HL-60 (cell line): ENCODE data around the gene TIGD3.

ENCODE experiments used
- DNase-seq, 2 experiments: peaks; one replicate each; pipeline ENCODE4 v3.0.0-alpha.2; 2010 to 2020; ENCODE audit warnings: low read depth in 1 of 2, low spot score in 1 of 2
- H3K27ac ChIP-seq: fragments of 250-450 bp; sonication (Bioruptor Pico); replicated peaks from 2 replicates; pipeline ENCODE4 v1.5.1; 2020; ENCODE audit warnings: mild to moderate bottlenecking, moderate library complexity
- H3K27me3 ChIP-seq: fragments of 250-450 bp; sonication (Bioruptor Pico); 2 replicates; pipeline ENCODE4 v1.5.1; 2021; ENCODE audit warnings: mild to moderate bottlenecking, moderate library complexity; ENCODE audit not compliant: insufficient read depth, poor library complexity, severe bottlenecking
- H3K4me3 ChIP-seq: replicated peaks from 2 replicates; pipeline ENCODE4 v1.5.1; 2011; ENCODE audit warnings: mild to moderate bottlenecking, control low read depth, low read length; ENCODE audit not compliant: insufficient read depth
- CTCF ChIP-seq: IDR thresholded peaks from one replicate; pipeline ENCODE4 v1.5.1; 2011; ENCODE audit warnings: low read length, control low read depth, inconsistent platforms; ENCODE audit not compliant: insufficient read depth
- GABPA ChIP-seq: IDR thresholded peaks from 2 replicates; pipeline ENCODE4 v1.6.1; 2012; ENCODE audit warnings: low read depth
- POLR2AphosphoS5 ChIP-seq: IDR thresholded peaks from 2 replicates; pipeline ENCODE4 v1.6.1; 2012; ENCODE audit warnings: low read depth
- REST ChIP-seq: IDR thresholded peaks from 2 replicates; pipeline ENCODE4 v1.6.1; 2012; ENCODE audit warnings: low read depth; ENCODE audit not compliant: insufficient replicate concordance
- SPI1 ChIP-seq: IDR thresholded peaks from 2 replicates; pipeline ENCODE4 v1.6.1; 2012; ENCODE audit warnings: low read depth, mild to moderate bottlenecking, borderline replicate concordance

Gene TIGD3

GRCh38 chr11:65398362-65398910 is 43.9 kb downstream of the TIGD3 start:
- H3K4me3 ChIP-seq: no peak overlapping the region
- no peak overlapping the region for H3K27ac ChIP-seq
- TF ChIP-seq GABPA (no peak), REST (no peak), POLR2AphosphoS5 (no peak), CTCF (no peak), SPI1 (no peak)
- H3K27me3 ChIP-seq: no peaks in the 10 kb centered on the region
- no peak for DNase-seq

GRCh38 chr11:65399249-65399648 is 44.7 kb downstream of the TIGD3 start:
- no peaks in the 10 kb centered on the region for H3K27me3 ChIP-seq
- no peak for DNase-seq
- no peak overlapping the region for H3K4me3 ChIP-seq
- TF ChIP-seq SPI1 (no peak), GABPA (no peak), REST (no peak), CTCF (no peak), POLR2AphosphoS5 (no peak)
- no peak overlapping the region for H3K27ac ChIP-seq

- no peaks in the 10 kb centered on the region for H3K27me3 ChIP-seq
- no peak overlapping the region for H3K4me3 ChIP-seq
- DNase-seq: no peak
- TF ChIP-seq SPI1: no peak
- no peak for TF ChIP-seq CTCF
- TF ChIP-seq POLR2AphosphoS5: no peak
- TF ChIP-seq GABPA: no peak
- TF ChIP-seq REST: no peak
- no peak overlapping the region for H3K27ac ChIP-seq
Measured at GRCh38 chr11:65399845-65400244, 45.3 kb downstream of the TIGD3 start.
